NCI-H128 (cell line): ENCODE data around the gene ZNF580.
A peak's percentile ranks its signal among the peaks of the same experiment; 100 is the strongest.

ENCODE experiments used
- DNase-seq: peaks from one replicate; lab custom pipeline; 2025; ENCODE audit not compliant: unreplicated experiment; lab: John Stamatoyannopoulos, UW

The ZNF580 gene

DNA sequence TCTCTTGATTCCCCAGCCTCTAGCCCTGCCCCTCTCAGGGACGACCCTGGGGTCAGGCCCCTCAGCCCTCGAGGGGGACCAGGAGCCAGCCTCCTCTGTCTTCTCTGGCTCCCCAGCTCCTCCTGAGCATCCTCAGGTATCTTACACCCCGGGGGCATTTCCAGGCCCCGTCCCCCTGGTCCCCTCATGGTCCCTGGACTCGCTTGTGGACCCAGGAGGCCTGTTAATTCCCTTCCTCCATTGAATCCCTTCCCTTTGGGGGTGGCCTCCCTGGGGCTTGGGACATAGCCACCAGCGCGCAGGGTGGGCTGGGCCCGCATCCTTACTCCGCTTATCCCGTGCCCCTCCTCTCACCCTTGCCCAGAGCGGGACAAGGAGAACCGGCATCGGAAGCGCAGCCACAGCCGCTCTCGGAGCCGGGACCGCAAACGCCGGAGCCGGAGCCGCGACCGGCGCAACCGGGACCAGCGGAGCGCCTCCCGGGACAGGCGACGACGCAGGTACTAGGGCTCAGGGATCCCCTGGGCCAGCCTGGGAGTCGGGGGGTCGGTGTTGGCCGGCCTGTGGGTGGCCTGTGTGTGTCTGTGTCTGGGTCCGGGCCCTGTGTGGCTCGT is 18.2 kb downstream of the ZNF580 start:
- no peak for DNase-seq

DNA sequence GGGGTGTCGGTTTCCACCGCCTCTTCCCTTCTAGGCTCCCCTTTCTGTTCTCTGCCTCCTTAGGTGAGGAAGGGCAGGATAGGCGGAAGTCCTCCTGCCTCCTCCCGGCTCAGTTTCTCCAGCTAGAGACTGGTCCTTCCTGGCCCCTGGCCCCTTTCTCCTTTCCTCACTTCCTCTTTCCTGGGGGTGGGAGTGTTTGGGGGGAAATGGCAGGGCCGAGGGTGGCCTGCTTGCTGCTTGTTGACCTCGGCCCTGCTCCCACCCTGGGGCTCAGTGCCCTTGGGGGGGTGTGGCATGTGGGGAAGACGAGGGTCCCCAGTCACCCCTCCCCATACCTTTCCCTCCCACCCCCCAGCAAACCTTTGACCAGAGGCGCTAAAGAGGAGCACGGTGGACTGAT is 19.0 kb downstream of the ZNF580 start:
- DNase-seq: no peak

DNA sequence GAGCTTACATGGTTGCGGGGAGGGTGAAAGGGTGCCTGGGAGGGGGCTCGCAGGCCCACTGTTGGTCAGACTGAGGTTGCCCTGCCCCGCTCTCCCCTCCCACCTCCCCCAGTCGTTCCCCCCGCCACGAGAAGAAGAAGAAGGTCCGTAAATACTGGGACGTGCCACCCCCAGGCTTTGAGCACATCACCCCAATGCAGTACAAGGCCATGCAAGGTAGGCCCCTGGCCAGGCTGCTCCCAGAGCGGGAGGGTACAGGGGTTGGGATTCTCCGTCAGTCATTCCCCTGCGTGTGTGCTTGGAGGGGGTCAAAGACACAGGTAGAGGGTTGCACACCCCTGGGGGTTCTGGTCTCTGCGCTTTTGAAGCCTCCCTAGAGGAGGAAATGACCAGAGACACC is 19.6 kb downstream of the ZNF580 start:
- no peak for DNase-seq

DNA sequence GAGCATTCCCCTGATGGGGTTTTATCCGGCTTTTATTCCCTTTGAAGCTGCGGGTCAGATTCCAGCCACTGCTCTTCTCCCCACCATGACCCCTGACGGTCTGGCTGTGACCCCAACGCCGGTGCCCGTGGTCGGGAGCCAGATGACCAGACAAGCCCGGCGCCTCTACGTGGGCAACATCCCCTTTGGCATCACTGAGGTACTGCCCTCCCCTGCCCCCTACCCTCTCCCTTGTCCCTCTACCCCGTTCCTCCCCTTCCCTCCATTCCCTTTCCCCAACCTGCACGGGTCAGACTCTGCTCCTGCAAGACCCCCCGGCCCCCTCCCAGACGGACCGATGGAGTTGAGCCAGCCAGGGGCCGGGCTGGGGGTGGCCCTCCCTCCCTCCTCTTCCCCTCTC is 20.2 kb downstream of the ZNF580 start:
- no peak for DNase-seq

DNA sequence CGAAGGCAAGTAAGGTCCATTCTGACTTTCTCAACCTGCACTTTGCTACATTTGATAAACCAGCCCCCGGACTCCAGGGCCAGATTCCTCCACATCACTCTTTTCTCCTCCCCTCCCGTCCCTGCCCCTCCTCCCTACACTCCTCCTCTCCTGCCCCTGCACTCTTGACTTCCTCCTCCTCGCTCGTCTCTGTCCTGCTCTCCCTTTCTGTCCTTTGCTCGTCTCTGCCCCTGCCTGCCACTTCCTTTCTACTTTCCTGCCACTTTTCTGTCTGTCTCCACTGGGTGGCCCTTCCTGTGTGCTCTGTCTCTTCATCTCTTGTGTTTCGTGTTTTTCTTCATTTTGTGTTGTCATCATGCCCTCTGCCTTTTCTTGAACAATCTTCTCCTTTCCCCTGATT is 21.0 kb downstream of the ZNF580 start:
- no peak for DNase-seq

DNA sequence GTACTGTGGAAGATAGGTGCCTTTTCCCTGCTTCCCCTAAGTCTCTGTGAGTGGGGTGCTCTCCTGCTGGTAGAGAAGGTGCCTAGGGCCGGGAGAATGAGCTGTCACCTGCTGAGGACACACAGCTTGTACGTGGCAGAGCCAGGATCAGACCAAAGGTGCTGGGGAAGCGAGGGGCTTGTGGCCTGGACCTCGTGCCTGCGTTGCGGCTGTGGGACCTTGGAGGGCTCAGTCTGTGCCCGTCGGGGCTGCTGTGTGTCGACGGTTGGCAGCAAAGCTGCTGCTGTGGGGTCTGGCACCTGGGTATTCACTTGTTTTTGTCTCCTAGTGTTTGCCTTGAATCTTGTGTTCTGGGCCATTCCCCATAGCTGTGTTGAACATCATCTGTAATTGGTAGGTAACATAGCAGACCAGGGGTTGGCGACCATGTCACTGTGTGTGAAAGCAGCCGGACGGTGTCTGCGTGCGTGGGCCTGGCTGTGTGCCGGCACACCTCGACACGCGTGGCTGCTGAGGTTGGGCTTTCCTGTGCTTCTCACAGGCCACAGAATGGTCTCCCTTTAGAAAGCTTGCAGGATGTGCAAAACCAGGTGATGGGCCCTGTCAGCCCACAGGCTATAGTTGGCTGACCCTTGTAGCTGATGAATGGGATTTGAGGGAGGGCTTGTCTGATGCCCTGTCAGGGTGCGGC is 23.2 kb downstream of the ZNF580 start:
- no peak for DNase-seq

DNA sequence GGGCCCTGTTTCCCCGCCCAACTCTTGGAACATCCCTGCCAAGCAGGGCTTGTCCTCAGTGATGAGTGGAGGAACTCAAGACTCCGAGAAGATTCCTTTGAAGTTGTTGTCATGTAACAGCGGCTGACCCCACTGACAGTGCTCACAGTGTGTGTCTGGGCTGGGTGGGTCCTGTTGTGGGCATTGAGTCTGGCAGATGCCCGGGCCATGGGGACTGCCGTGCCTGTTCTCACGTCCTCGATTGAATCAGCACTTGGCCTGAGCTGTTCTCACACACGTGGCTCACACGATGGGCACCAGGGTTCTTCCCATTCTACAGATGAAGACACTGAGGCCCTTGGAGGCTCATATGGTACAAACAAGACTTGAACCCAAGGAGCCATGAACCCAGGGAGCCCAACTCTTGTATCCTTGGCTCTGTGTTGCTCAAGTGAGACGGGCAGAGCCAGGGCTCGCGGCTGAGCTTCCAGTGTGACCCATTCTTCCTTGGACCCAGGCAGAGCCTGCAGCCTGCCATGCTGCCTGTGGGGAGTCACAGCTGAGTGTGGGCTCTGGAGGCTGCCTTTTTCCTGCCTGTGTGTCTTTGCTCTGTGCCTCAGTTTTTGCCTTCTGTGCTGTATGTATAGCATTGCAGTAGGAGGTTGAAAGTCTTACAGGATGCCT is 25.7 kb downstream of the ZNF580 start:
- DNase-seq: no peak

DNA sequence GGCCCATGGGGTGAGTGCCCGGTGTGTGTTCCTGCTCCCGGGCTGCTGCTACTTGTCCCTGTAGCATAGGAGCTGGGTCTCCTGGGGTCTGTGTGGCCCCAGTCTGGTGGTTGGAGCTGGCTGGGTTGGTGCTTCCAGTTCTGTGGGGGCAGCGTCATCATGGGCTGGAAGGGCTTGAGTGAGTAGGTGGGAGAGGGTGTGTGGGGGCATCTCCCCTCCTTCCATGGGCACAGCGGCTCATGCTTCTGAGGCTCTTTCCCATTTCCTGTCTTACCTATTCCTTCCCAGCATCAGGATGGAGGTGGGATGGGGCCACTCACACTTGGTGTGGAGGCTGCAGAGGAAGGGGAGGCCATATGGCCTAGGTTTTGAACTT is 26.2 kb downstream of the ZNF580 start:
- DNase-seq: no peak

DNA sequence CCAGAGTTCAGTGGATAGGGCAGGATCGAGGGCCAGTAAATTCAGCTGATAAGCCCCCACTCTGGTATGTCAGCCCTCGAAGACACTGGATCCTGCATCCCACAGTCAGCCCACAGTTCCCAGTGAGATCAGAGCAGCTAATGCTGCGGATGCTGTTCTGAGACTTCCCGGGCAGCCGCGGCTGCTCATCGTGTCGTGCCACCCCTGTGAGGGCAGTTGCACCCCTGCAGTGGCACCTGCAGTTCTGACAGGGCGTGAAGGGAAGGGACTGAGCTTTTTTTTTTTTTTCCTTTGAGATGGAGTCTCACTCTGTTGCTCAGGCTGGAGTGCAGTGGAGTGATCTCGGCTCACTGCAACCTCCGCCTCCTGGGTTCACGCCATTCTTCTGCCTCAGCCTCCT is 26.7 kb downstream of the ZNF580 start:
- no peak for DNase-seq

DNA sequence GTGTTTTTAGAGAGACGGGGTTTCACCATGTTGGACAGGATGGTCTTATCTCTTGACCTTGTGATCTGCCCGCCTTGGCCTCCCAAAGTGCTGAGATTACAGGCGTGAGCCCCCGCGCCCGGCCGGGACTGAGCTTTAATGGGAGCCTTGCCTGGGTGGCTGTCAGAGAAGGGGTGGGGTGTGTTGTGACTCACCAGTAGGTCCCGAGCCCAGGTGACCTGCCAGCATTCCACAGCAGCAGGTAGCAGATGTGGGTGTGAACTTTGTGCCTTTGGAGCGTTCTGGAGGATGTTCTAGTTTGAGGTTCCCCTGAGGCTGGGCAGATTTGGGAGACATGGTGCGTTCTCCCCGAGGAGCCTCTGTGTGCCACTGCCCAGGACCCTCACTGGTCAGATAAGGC is 27.2 kb downstream of the ZNF580 start:
- no peak for DNase-seq

DNA sequence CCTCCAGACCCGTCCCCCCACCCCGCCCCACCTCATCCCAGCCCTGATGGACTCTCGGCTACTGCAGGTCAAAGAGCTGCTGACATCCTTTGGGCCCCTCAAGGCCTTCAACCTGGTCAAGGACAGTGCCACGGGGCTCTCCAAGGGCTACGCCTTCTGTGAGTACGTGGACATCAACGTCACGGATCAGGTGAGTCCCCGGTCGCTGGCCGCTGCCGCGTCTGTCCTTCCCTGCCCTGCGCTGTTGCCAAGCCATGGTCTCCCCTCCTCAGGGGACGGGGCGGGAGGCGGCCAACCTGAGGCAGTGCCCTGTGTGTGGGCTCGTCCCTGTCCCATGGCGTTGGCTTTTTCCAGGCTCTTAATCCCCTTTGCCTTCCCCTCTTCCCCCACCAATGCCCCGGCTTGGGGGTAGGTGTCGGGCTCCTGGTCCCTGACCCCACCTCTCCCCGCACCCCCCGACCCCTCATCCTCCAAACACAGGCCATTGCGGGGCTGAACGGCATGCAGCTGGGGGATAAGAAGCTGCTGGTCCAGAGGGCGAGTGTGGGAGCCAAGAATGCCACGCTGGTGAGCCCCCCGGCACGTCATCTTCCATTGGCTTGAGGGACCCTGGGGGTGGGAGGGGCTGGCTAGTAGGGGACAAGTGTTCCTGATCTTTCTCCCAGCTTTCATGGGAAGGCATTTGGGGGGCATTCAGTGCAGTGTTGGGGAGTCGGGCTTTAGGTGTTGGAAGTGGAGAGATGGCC is 28.0 kb downstream of the ZNF580 start:
- no peak for DNase-seq

DNA sequence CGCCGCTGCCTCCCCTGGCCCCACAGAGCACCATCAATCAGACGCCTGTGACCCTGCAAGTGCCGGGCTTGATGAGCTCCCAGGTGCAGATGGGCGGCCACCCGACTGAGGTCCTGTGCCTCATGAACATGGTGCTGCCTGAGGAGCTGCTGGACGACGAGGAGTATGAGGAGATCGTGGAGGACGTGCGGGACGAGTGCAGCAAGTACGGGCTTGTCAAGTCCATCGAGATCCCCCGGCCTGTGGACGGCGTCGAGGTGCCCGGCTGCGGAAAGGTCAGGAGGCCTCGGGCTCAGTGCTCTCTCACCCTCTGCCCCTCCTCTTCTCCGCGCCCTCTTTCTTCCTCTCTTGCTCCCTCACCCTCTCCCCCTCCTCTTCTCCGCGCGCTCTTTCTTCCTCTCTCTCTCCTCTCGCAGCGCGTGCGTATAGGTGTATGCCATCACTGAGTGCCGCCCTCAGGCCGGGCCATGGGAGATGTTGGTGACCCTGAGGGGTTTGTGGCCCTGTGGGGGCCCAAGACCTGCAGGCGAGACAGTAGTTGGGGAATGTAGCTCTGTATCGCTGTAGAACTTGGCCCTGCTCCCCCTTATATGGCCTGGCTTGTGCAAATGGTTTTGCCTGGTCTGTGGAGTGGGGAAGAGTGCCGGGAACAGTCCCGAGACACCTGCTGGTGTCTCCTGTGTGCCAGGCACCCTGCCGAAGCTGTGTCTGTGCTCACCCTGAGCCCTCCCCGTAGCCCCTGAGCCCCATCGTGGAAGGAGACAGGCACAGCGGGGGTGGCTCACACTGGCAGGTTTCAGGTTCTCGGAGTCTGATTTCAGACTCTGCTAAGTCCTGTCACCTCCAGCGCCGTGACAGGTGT is 28.8 kb downstream of the ZNF580 start:
- no peak for DNase-seq

DNA sequence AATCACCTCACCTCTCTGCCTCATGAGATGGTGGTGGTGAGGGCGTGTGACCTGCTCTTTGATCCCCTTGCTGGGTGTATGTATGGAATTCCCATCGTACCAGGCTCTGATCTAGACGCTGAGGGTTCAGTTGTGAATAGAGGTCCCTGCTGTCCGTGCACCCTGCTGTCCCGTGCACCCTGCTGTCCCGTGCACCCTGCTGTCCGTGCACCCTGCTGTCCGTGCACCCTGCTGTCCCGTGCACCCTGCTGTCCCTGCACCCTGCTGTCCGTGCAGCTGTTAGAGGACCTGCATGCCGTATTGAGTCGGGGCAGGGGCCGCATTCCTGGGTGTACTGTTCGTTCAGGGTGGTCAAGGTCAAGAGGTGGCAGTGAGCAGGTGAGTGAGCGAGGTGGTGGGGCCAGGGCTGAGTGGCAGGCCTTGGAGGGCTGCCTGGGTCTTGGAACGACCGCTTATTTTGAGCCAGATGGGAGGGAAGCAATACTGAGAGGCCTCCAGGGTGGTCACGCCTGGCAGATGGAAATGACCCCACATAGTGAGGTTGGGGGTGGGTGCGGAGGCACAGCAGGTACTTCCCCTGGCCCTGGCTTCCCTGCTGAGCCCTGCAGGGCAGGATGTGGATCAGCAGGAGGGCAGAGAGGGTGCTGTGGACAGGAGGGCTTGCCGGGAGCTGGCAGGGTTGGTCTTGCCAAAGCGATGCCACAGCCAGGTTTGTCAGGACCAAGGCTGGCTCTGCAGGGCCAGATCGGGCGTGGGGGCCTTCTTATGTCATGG is 29.7 kb downstream of the ZNF580 start:
- no peak for DNase-seq

DNA sequence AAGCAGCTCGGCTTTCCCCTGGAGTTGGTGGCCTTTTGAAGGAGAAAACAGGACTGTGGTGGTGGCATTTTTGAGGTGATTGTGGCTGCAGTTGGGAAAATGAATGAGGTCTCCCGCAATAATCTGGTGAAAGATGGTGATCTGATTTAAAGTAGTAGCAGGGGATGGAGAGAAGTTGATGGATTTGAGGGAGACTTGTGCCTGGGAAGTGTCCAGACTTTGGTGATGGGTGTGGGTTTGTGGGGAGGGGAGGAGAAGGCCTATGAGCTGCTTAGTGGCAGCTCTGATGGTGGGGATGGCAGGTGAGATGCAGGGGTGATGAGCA is 30.2 kb downstream of the ZNF580 start:
- no peak for DNase-seq

DNA sequence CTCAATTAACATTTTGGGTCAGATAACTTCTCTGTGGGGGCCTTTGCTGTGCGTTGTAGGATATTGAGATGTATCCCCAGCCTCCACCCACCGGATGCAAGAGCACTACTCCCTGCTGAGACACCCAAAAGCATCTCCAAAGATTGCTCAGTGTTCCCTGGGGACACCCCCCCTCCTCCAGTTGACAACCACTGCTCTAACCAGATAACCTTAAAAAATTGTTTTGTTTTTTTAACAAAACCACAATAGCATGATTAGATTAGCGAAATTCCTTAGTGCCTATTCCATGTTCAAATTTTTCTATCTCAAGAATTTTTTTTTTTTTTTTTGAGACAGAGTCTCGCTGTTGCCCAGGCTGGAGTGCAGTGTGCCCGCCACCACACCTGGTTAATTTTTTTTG is 31.6 kb downstream of the ZNF580 start:
- no peak for DNase-seq

DNA sequence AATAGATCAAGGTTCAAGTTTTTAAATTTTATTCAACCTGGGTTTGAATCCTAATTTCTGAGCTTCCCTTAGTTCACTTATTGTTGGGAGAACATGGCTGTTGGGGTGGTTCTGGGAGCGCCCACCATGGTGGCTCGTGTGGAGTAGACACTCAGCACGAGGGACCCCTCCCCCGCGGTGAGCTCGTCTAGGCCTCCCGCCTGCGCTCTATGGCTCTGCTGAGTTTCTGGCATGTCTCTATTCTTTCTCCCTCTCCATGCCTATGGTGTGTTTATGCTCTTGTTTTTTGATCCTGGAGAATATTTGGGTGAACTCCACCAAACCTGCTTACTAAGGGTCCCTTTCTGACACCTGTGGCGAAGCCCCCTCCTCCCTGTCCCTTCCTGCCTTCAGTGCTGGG is 32.7 kb downstream of the ZNF580 start:
- no peak for DNase-seq

DNA sequence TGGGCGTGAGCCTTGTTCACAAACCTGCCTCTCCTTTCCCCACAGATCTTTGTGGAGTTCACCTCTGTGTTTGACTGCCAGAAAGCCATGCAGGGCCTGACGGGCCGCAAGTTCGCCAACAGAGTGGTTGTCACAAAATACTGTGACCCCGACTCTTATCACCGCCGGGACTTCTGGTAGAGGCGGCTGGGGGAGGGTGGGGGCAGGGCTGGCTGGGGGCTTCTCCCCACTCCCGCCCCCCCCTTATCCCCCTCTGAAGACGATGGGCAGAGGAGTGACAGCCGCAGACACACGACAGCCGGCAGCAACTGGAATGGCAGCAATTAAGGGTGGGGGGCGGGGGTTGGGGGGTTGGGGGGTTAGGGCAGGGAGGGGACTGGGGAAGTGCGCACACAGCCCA is 33.1 kb downstream of the ZNF580 start:
- DNase-seq: no peak

DNA sequence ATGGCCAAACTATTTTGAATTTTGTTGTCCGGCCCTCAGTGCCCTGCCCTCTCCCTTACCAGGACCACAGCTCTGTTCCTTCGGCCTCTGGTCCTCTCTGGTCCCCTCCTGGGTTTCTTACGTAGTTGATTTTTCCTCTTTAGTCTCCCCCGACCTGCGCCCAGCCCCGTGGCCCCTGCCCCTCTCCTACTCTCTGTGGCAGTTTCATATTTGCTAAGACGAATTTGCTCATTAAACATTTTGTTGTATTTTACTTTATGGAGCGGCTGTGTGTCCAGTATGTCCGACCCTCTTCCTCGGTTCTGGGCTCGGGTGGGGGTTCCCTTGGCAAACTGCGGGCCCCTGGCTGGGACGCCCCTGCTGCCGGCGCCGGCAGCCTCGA is 33.6 kb downstream of the ZNF580 start:
- no peak for DNase-seq

DNA sequence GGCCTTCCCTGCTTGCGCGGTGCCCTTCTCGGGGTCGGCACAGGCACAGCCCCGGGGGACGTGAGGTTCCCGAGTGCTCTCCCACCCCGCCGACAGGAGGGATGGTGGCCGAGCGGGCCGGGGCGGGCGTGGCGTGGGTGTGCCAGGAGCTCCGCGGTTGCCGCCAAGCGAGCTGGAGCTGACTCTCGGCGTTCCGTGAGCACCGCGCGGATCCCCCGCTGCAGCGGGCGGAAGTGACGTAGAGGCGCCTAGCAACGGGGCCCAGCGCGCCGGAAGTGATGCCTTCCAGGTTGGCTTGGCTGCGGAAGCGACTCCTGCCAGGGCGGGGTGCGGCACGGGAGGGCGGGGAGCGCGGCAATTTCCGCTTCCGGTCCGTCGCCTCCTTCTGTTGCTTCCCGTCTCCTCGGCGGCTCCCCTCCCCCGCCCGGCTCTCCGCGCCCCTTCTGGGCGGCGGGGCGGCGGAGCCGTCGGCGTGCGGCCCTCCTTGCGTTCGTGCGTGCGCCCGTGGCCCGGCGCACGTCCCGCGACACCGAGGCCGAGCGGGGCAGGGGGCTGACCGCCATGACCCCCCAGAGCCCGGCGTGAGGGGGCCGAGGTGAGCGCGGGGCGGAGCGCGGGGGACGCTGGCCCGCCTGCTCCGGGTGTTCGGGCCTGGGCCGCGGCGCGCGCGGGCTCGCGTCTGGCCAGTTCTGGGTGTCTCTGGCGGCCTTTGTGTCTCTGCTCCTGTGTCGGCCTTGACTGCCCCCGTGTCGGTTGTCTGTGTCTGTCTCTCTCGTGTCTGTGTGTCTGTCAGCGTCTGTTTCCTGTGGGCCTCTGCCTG is 34.2 kb downstream of the ZNF580 start, which contains the start of gene EPN1:
EPN1 (plus strand) TSS at position 386 of the 820 bp plus-strand sequence. CDS start 3,402 bp downstream, outside the sequence.
- DNase-seq: peak; percentile 95
